Type B pancreatic cell (in vitro differentiated cells): Measurements from ENCODE around the gene EPG5. TPM values are rescaled to one million over a fixed set of nuclear protein-coding genes. Genes with fewer than 3 reads are reported as not detected.

Experiments
- DNase-seq: peaks from one replicate; pipeline ENCODE4 v3.0.0; 2021; ENCODE audit warnings: mixed read lengths; ENCODE audit not compliant: unreplicated experiment; ENCODE audit errors: extremely low spot score
- H3K27ac Mint-ChIP-seq: 2 replicates; pipeline ENCODE4 v1.8.0; 2021; ENCODE audit warnings: mild to moderate bottlenecking, mixed read lengths
- H3K27me3 Mint-ChIP-seq: 2 replicates; pipeline ENCODE4 v1.8.0; 2021; ENCODE audit warnings: mixed read lengths
- H3K36me3 Mint-ChIP-seq: 2 replicates; pipeline ENCODE4 v1.8.0; 2021; ENCODE audit warnings: mixed read lengths
- H3K4me1 Mint-ChIP-seq: one replicate; pipeline ENCODE4 v1.8.0; 2021; ENCODE audit warnings: mixed read lengths; ENCODE audit not compliant: unreplicated experiment
- H3K4me3 Mint-ChIP-seq: 2 replicates; pipeline ENCODE4 v1.8.0; 2021; ENCODE audit warnings: mild to moderate bottlenecking, mixed read lengths
- H3K9me3 Mint-ChIP-seq: 2 replicates; pipeline ENCODE4 v1.8.0; 2021; ENCODE audit warnings: mixed read lengths
- CTCF ChIP-seq: fragments of 200-600 bp; sonication (generic); conservative IDR thresholded peaks from 2 replicates; pipeline ENCODE4 v1.5.0; 2021; ENCODE audit warnings: antibody characterized with exemption, mild to moderate bottlenecking
- total RNA-seq: library from RNA; stranded (reverse); gene quantifications from 2 replicates; pipeline ENCODE4 v1.2.1, GENCODE V29; 2021; ENCODE audit warnings: low replicate concordance

The EPG5 gene
- total RNA-seq, 1 donor from 2014 or later = 27.9 TPM

- H3K36me3 Mint-ChIP-seq = peaks cover 6% of the 10 kb centered on the region
- TF ChIP-seq CTCF = no peak
- no peak overlapping the region for H3K4me3 Mint-ChIP-seq
- no peak for DNase-seq
- H3K4me1 Mint-ChIP-seq = no peaks in the 10 kb centered on the region
- H3K9me3 Mint-ChIP-seq = no peaks in the 10 kb centered on the region
- no peak overlapping the region for H3K27ac Mint-ChIP-seq
- H3K27me3 Mint-ChIP-seq = no peaks in the 10 kb centered on the region
Observed at GRCh38 chr18:45889419-45890064, 77.6 kb downstream of the EPG5 start.

GRCh38 chr18:45887585-45887984 lies 79.5 kb downstream of the EPG5 start:
- no peaks in the 10 kb centered on the region for H3K27me3 Mint-ChIP-seq
- DNase-seq = no peak
- no peak for TF ChIP-seq CTCF
- H3K36me3 Mint-ChIP-seq = peaks cover 8% of the 10 kb centered on the region
- no peak overlapping the region for H3K4me3 Mint-ChIP-seq
- no peaks in the 10 kb centered on the region for H3K9me3 Mint-ChIP-seq
- no peak overlapping the region for H3K27ac Mint-ChIP-seq
- no peaks in the 10 kb centered on the region for H3K4me1 Mint-ChIP-seq

- H3K4me1 Mint-ChIP-seq = no peaks in the 10 kb centered on the region
- no peaks in the 10 kb centered on the region for H3K27me3 Mint-ChIP-seq
- H3K27ac Mint-ChIP-seq = no peak overlapping the region
- no peaks in the 10 kb centered on the region for H3K9me3 Mint-ChIP-seq
- peaks cover 16% of the 10 kb centered on the region for H3K36me3 Mint-ChIP-seq
- DNase-seq = no peak
- no peak overlapping the region for H3K4me3 Mint-ChIP-seq
- TF ChIP-seq CTCF = no peak
Observed at GRCh38 chr18:45880876-45881558, 86.1 kb downstream of the EPG5 start.

DNA sequence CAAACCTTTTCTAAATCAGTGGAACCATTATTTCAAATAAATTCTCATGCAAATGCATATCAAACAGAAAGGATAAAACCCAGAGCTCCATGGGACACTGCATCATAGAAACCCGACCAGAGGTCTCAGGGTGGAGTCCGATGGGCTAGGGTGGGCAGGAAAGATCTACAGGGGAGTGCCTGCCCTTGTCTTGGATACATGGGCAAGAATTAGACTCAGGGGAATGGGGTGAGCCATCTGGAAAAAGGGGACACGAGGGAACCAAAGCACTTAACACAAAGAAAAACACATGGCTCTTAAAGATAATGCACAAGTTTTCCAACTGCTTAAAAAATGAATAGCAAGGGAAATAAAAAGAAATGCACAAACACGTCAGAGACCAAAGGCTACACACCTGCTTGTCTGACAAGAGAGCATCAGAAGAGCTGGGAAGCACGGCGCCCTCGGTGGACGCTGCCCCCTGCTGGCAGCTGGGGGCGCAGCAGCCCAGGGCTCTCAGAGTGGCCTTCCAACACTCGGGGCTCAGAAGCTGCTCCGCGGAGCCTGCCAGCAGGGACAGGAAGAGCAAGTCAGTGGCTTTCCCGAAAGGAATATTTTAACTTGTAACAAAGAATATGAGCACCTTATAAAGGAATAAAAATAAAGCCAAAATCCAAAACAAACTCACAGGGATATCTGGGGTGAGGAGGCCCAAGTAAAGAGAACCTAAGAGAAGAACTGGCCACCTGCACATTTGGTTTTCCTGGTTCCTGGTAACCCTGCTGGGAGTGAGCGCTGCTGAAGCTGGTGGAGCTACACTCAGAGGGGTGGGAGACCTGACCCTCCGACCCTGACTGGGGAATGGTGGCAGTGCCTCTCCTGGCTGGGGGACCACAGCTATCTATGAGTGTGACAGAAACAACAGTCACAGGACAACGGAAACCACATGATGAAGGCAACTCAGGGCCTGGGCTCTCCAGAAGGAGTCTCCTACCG lies 87.2 kb downstream of the EPG5 start:
- peak; percentile 81 for DNase-seq
- Mint-ChIP-seq H3K27ac (no peak overlapping the region), H3K9me3 (no peaks in the 10 kb centered on the region), H3K27me3 (no peaks in the 10 kb centered on the region), H3K4me3 (no peak overlapping the region), H3K4me1 (no peaks in the 10 kb centered on the region), H3K36me3 (peaks cover 23% of the 10 kb centered on the region)
- peak; percentile 99 for TF ChIP-seq CTCF

DNA sequence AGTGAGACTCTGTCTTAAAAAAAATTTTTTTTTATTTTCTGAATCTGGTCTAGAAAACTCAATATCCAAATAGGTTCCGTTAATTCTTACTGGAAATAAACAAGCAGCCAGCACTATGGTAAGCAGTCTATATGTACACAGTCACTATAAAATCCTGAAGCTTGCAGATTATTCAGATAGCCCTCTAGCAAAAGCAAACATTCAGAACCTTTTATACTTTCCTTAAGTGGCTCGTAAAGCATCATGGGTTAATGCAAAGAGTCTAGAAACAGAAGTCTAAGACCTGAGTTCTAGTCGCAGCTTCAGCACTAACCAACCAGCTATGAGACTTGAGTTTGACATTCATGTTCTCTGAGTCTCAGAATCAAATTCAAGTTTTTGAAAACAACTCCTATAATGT lies 89.7 kb downstream of the EPG5 start:
- Mint-ChIP-seq H3K36me3 (peaks cover 40% of the 10 kb centered on the region), H3K27ac (no peak overlapping the region), H3K9me3 (no peaks in the 10 kb centered on the region), H3K27me3 (no peaks in the 10 kb centered on the region), H3K4me1 (no peaks in the 10 kb centered on the region), H3K4me3 (no peak overlapping the region)
- DNase-seq = no peak
- no peak for TF ChIP-seq CTCF
